ENCODE data around the gene PHGDH.

PHGDH gene

GRCh38 chr1:119787776-119788175 lies 76.0 kb downstream of the PHGDH start:
- ChIA-PET CTCF (interaction anchor here (0.9 kb wide), 1 partner anchor 21 kb away, joined by 3 read pairs; no protein-coding TSS in a partner anchor), POLR2A (no interaction called here)
- DNase-seq (ENCODE audit: extremely low spot score): no peak
- TF ChIP-seq, protein P1, sequence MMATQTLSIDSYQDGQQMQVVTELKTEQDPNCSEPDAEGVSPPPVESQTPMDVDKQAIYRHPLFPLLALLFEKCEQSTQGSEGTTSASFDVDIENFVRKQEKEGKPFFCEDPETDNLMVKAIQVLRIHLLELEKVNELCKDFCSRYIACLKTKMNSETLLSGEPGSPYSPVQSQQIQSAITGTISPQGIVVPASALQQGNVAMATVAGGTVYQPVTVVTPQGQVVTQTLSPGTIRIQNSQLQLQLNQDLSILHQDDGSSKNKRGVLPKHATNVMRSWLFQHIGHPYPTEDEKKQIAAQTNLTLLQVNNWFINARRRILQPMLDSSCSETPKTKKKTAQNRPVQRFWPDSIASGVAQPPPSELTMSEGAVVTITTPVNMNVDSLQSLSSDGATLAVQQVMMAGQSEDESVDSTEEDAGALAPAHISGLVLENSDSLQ (IDR thresholded peaks at IDR 0.05): no peak
- TF ChIP-seq CTBP1 (IDR thresholded peaks at IDR 0.05; ENCODE audit: borderline replicate concordance) (no peak), ARNT (IDR thresholded peaks at IDR 0.05) (no peak), SP1 (IDR thresholded peaks at IDR 0.05) (no peak), FOXK2 (IDR thresholded peaks at IDR 0.05) (no peak), BHLHE40 (IDR thresholded peaks at IDR 0.05; ENCODE audit: borderline replicate concordance) (no peak), LEF1 (IDR thresholded peaks at IDR 0.05; ENCODE audit: borderline replicate concordance) (no peak), ELF4 (IDR thresholded peaks at IDR 0.05) (no peak), SUZ12 (IDR thresholded peaks at IDR 0.05) (no peak), ZNF384 (IDR thresholded peaks at IDR 0.05) (no peak), NFRKB (IDR thresholded peaks at IDR 0.05) (no peak), L3MBTL2 (conservative IDR thresholded peaks at IDR 0.05) (no peak), FOXM1 (IDR thresholded peaks at IDR 0.05; ENCODE audit: borderline replicate concordance) (no peak), TARDBP (IDR thresholded peaks at IDR 0.05) (no peak)

DNA sequence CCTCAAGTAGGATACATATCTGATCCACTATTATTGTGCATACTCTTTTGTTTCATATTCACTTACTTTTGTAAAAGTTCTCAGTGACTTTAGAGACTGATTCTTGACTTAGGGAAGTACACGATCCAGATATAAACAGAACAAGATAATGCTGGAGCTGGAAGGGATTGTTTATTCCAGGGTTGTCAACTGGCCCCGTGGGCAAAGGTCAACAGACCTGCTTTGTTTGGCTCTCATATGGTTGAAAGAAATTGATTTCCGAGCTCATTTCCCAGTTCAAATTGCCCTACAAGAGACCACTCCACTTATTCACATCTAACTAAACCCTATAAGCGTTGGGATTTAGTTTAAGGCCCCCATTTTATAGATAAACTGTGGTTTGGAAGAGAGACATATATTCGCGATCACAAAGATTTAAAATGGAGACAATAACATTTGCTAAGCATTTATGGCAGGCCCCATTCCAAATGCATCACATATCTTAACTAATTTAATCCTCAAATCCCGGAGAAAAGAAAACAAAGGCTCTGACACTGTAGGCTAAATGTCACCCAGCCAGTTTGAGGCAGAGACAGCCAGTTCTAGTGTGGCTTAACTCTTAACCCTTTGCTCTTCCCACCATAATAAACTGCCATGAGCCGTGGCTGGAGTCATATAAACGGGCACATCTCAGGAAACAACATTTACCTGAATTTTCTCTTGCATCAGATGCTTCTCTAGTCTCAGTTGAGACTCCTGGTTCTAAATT lies 78.9 kb downstream of the PHGDH start:
- DNase-seq (ENCODE audit: extremely low spot score): no peak
- ChIA-PET CTCF (no interaction called here), POLR2A (no interaction called here)
- TF ChIP-seq FOXK2 (IDR thresholded peaks at IDR 0.05): no peak
- TF ChIP-seq, protein P1 (IDR thresholded peaks at IDR 0.05): no peak
- no peak for TF ChIP-seq NFRKB (IDR thresholded peaks at IDR 0.05)
- no peak for TF ChIP-seq BHLHE40 (IDR thresholded peaks at IDR 0.05; ENCODE audit: borderline replicate concordance)
- no peak for TF ChIP-seq ARNT (IDR thresholded peaks at IDR 0.05)
- no peak for TF ChIP-seq LEF1 (IDR thresholded peaks at IDR 0.05; ENCODE audit: borderline replicate concordance)
- TF ChIP-seq HDGF (IDR thresholded peaks at IDR 0.05; ENCODE audit: borderline replicate concordance): no peak
- no peak for TF ChIP-seq CTBP1 (IDR thresholded peaks at IDR 0.05; ENCODE audit: borderline replicate concordance)
- TF ChIP-seq L3MBTL2 (conservative IDR thresholded peaks at IDR 0.05): no peak
- no peak for TF ChIP-seq ELF4 (IDR thresholded peaks at IDR 0.05)
- TF ChIP-seq FOXM1 (IDR thresholded peaks at IDR 0.05; ENCODE audit: borderline replicate concordance): no peak
- no peak for TF ChIP-seq SP1 (IDR thresholded peaks at IDR 0.05)
- no peak for TF ChIP-seq ZNF384 (IDR thresholded peaks at IDR 0.05)
- no peak for TF ChIP-seq TARDBP (IDR thresholded peaks at IDR 0.05)
- no peak for TF ChIP-seq FOXA1 (IDR thresholded peaks at IDR 0.05)
- TF ChIP-seq SUZ12 (IDR thresholded peaks at IDR 0.05): no peak

- no peak for TF ChIP-seq HDGF (IDR thresholded peaks at IDR 0.05; ENCODE audit: borderline replicate concordance)
- TF ChIP-seq, protein P1 (IDR thresholded peaks at IDR 0.05): no peak
- TF ChIP-seq FOXK2 (IDR thresholded peaks at IDR 0.05): no peak
- ChIA-PET POLR2A (interaction anchor here (1.1 kb wide), 1 partner anchor 11 kb away, joined by 3 read pairs; no protein-coding TSS in a partner anchor), CTCF (interaction anchor here (1.4 kb wide), 1 partner anchor 17 kb away, joined by 5 read pairs; no protein-coding TSS in a partner anchor)
- DNase-seq (ENCODE audit: extremely low spot score): no peak
These were observed 79.6 kb downstream of the PHGDH start for GRCh38 chr1:119791377-119791776.
